GM10248 (cell line): Measurements from ENCODE around the gene ATP10A.

Experiments
- CTCF ChIA-PET: fragments of 300-600 bp; sonication (Branson Sonifier 250); formaldehyde crosslinking; extraction: SDS; loops from one replicate; lab custom pipeline; 2021; ENCODE audit warnings: antibody characterized with exemption; lab: Yijun Ruan, JAX
- POLR2A ChIA-PET: fragments of 350-650 bp; sonication (Branson Sonifier 250); formaldehyde crosslinking; extraction: SDS; loops from one replicate; lab custom pipeline; 2020; ENCODE audit warnings: antibody characterized with exemption; lab: Yijun Ruan, JAX
- DNase-seq: peaks from one replicate; pipeline ENCODE4 v3.0.0; 2012; ENCODE audit errors: extremely low spot score
- TF ChIP-seq, protein P1 (sequence below): IDR thresholded peaks from 2 replicates; pipeline ENCODE4 v1.5.1; 2012; ENCODE audit warnings: mild to moderate bottlenecking, low read depth; ENCODE audit errors: extremely low read depth, missing control alignments, control extremely low read depth

ATP10A gene

DNA sequence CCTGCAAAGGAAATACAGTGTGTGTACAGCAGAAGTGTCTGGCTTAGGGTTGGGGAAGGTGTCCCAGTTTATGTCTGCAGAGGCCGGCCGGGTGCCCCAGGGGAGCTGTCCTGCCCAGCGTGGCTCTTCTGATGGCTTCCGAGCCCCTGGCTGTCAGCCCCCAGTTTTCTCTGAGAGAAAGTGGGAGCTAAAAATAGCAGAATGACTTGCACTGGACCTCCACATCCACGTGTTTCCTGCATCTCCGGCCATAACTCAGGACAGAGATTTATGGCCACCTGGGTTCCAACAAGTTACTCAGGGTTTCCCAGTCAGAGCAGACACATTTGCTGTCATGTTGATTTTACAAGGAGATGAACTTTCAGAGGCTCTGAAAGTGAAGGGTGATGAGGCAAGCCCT, 192.0 kb downstream of the ATP10A start:
- ChIA-PET POLR2A (no interaction called here), CTCF (no interaction called here)
- TF ChIP-seq, protein P1, sequence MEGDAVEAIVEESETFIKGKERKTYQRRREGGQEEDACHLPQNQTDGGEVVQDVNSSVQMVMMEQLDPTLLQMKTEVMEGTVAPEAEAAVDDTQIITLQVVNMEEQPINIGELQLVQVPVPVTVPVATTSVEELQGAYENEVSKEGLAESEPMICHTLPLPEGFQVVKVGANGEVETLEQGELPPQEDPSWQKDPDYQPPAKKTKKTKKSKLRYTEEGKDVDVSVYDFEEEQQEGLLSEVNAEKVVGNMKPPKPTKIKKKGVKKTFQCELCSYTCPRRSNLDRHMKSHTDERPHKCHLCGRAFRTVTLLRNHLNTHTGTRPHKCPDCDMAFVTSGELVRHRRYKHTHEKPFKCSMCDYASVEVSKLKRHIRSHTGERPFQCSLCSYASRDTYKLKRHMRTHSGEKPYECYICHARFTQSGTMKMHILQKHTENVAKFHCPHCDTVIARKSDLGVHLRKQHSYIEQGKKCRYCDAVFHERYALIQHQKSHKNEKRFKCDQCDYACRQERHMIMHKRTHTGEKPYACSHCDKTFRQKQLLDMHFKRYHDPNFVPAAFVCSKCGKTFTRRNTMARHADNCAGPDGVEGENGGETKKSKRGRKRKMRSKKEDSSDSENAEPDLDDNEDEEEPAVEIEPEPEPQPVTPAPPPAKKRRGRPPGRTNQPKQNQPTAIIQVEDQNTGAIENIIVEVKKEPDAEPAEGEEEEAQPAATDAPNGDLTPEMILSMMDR, result no peak
- DNase-seq, result no peak

- ChIA-PET CTCF (no interaction called here), POLR2A (no interaction called here)
- no peak for DNase-seq
- TF ChIP-seq, protein P1, result no peak
Observed at GRCh38 chr15:25670621-25671020, 192.5 kb downstream of the ATP10A start.

GRCh38 chr15:25670025-25670554, 193.0 kb downstream of the ATP10A start:
- ChIA-PET POLR2A (no interaction called here), CTCF (no interaction called here)
- DNase-seq, result no peak

DNA sequence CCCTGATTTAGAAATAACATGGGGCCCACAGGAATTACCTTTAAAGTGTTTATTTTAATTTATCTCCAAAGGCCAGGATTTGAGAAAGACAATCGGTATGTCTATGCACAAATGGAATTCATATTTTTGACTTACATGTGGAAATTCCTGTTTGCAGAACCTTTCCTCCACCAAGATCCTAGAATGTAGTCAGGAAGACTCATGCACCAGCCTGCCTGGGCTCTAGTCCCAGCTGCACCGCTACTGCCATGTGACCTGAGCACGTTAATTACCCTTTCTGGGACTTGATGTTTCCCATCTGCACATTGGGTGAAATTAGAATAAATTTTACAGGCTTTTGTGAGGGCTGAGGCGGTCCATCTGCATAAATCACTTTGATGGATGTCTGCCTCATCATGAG, 194.2 kb downstream of the ATP10A start:
- DNase-seq, result no peak
- ChIA-PET CTCF (no interaction called here), POLR2A (no interaction called here)
- TF ChIP-seq, protein P1, result no peak

More at GRCh38 chr15:25670025-25670554, 193.0 kb downstream of the ATP10A start:
- TF ChIP-seq, protein P1, result no peak

DNA sequence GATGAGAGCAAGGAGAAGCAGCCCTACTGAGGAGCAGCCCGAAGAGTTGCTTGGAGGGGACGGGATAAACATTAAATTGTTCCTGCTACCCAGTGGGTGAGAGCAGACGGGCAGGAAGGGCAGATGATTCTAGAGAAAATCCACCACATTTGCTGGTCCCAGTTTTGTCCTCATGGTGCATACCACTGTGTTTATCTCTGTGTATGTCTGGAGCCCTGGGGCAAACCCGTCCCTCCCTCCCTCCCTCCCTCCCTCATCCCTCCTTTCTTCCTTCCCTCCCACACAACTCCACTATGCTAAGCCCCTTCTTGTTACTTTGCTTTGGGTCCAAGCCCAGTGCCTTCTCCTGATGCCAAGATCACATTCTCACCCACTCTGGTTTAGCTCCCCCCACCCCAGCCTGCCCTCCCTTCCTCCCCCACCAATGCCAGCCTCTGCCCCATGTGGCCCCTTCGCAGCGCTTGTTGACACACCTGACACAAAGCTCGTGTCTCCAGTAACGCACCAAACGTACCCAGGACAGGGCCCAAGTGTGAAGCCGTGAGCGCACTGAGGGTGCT, 194.8 kb downstream of the ATP10A start:
- CTCF ChIA-PET, result no interaction called here
- TF ChIP-seq, protein P1, result no peak

GRCh38 chr15:25667829-25668228, 195.3 kb downstream of the ATP10A start:
- CTCF ChIA-PET, result no interaction called here
- no peak for DNase-seq
- TF ChIP-seq, protein P1, result no peak
- POLR2A ChIA-PET, result no interaction called here

More for the DNA sequence above, 194.8 kb downstream of the ATP10A start:
- DNase-seq, result no peak
- POLR2A ChIA-PET, result no interaction called here

DNA sequence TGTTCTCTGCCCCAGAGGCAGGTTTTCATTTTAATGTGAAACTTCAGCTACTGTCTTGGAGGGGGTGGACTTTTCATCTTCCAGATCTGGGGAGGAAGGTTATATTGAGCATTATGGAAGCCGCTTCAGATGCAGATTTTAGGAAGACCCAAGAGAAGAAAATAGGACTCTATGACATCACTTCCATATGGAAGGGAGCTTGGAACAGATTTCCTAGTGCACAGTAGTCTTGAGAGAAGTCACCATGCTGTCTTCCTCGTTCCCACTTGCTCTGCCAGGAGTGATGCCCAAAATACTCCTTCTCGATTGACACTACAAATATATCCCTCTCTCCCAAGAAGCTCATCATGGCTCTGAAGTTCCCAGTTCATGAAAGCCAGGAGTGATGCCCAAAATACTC, 197.2 kb downstream of the ATP10A start:
- TF ChIP-seq, protein P1, result no peak
- ChIA-PET CTCF (no interaction called here), POLR2A (no interaction called here)
- no peak for DNase-seq
